Activated CD4-positive, alpha-beta T cell treated with anti-CD3 and anti-CD28 coated beads, Interleukin-2, amount 50 U/mL, for 24 hours (primary cell): Measurements from ENCODE around the gene LTBP1.

Experiments used
- DNase-seq, 2 donors: peaks; one replicate each; pipeline ENCODE4 v3.0.0-alpha.2; 2020; ENCODE audit warnings: low read depth in 1 of 2, low spot score in 1 of 2

LTBP1 gene

GRCh38 chr2:32931945-32932709 is 14.6 kb upstream of the LTBP1 start:
- no peak for DNase-seq

GRCh38 chr2:32932825-32933755 is 13.7 kb upstream of the LTBP1 start:
- no peak for DNase-seq

GRCh38 chr2:32933756-32934095 is 13.0 kb upstream of the LTBP1 start:
- no peak for DNase-seq

GRCh38 chr2:32937602-32938448 is 8.9 kb upstream of the LTBP1 start:
- no peak for DNase-seq

GRCh38 chr2:32938934-32939333 is 7.8 kb upstream of the LTBP1 start:
- DNase-seq = no peak

- DNase-seq = no peak
Measured at GRCh38 chr2:32940316-32940997, 6.3 kb upstream of the LTBP1 start.

- no peak for DNase-seq
Measured at GRCh38 chr2:32941944-32942690, 4.6 kb upstream of the LTBP1 start.

- DNase-seq = no peak
Measured at GRCh38 chr2:32942793-32943485, 3.8 kb upstream of the LTBP1 start.

- DNase-seq = no peak
Measured at GRCh38 chr2:32945286-32945685, 1.5 kb upstream of the LTBP1 start.

GRCh38 chr2:32947076-32947483 is 327 bp downstream of the LTBP1 start:
- DNase-seq = no peak

- no peak for DNase-seq
Measured at GRCh38 chr2:32947484-32948143, 861 bp downstream of the LTBP1 start.

- DNase-seq = no peak
Measured at GRCh38 chr2:32948266-32948665, 1.5 kb downstream of the LTBP1 start.

- no peak for DNase-seq
Measured at GRCh38 chr2:32949260-32949659, 2.5 kb downstream of the LTBP1 start.

GRCh38 chr2:32951672-32952071 is 4.9 kb downstream of the LTBP1 start:
- DNase-seq = no peak

- no peak for DNase-seq
Measured at GRCh38 chr2:32952761-32953476, 6.2 kb downstream of the LTBP1 start.

- DNase-seq = no peak
Measured at GRCh38 chr2:32954206-32954605, 7.5 kb downstream of the LTBP1 start.

- no peak for DNase-seq
Measured at GRCh38 chr2:32958821-32959220, 12.1 kb downstream of the LTBP1 start.

GRCh38 chr2:32960238-32960637 is 13.5 kb downstream of the LTBP1 start:
- DNase-seq = no peak
